HUES64 (cell line): ENCODE measurements around the gene FAM53A.

Source experiments
- H3K27ac ChIP-seq: 2 replicates; pipeline ENCODE4 v1.7.0; 2013; ENCODE audit warnings: low read depth, low read length, inconsistent platforms
- H3K27me3 ChIP-seq: 2 replicates; pipeline ENCODE4 v1.6.1; 2013; ENCODE audit warnings: mild to moderate bottlenecking, low read length; ENCODE audit not compliant: insufficient read depth
- H3K36me3 ChIP-seq: 2 replicates; pipeline ENCODE4 v1.6.1; 2013; ENCODE audit warnings: mild to moderate bottlenecking, low read length; ENCODE audit not compliant: insufficient read depth
- H3K4me1 ChIP-seq: 2 replicates; pipeline ENCODE4 v1.6.1; 2013; ENCODE audit warnings: mild to moderate bottlenecking, low read length, moderate library complexity; ENCODE audit not compliant: insufficient read depth
- H3K4me3 ChIP-seq: 2 replicates; pipeline ENCODE4 v1.5.1; 2013; ENCODE audit warnings: mild to moderate bottlenecking, low read length, moderate library complexity
- H3K9ac ChIP-seq: 2 replicates; pipeline ENCODE4 v1.6.1; 2013; ENCODE audit warnings: mild to moderate bottlenecking, low read depth, low read length
- H3K9me3 ChIP-seq: 2 replicates; pipeline ENCODE4 v1.6.1; 2013; ENCODE audit warnings: low read depth, low read length; ENCODE audit not compliant: insufficient read depth
- WGBS: fragments of 150-250, 120-280 bp; methylation state at CpG from one replicate; pipeline ENCODE4 v1.1.7; 2013; ENCODE audit warnings: missing lambda C conversion rate; 5-methylcytosine and 5-hydroxymethylcytosine counted together

Gene FAM53A

DNA sequence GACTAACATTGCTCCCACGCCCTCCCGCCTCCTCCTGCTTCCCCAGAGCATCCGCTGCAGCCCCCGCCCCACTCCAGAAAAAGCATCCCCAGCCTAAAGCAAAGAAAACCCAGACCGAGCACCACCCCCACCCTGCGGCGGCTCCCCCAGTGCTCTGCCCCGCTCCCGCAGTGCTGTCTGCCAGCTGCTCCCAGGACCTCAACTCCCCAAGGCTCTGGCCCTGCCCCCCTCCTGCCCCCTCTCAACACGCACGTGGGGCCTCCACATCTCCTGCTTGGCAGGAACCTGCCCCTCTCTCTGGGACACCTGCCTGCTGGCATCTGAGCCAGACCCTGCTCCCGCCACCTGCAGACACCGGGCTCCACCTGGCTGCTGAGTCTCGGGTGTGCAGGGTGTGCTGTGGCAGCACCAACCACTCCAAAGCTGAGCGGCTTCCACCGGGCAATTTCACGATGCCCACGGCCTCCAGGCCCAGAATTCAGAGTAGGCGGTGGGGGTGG, 79.4 kb downstream of the FAM53A start:
- no peak overlapping the region for H3K4me3 ChIP-seq
- no peak overlapping the region for H3K9ac ChIP-seq
- H3K36me3 ChIP-seq: no peaks in the 10 kb centered on the region
- H3K9me3 ChIP-seq: no peaks in the 10 kb centered on the region
- WGBS: 80% methylated on average over 19 of the region's 19 CpGs
- H3K4me1 ChIP-seq: no peaks in the 10 kb centered on the region
- H3K27ac ChIP-seq: no peak overlapping the region
- no peaks in the 10 kb centered on the region for H3K27me3 ChIP-seq

- H3K4me3 ChIP-seq: no peak overlapping the region
- no peaks in the 10 kb centered on the region for H3K9me3 ChIP-seq
- no peaks in the 10 kb centered on the region for H3K4me1 ChIP-seq
- H3K9ac ChIP-seq: no peak overlapping the region
- H3K27me3 ChIP-seq: no peaks in the 10 kb centered on the region
- WGBS: 87% methylated on average over 23 of the region's 23 CpGs
- no peaks in the 10 kb centered on the region for H3K36me3 ChIP-seq
- no peak overlapping the region for H3K27ac ChIP-seq
Observed at GRCh38 chr4:1604181-1604705, 79.9 kb downstream of the FAM53A start.

DNA sequence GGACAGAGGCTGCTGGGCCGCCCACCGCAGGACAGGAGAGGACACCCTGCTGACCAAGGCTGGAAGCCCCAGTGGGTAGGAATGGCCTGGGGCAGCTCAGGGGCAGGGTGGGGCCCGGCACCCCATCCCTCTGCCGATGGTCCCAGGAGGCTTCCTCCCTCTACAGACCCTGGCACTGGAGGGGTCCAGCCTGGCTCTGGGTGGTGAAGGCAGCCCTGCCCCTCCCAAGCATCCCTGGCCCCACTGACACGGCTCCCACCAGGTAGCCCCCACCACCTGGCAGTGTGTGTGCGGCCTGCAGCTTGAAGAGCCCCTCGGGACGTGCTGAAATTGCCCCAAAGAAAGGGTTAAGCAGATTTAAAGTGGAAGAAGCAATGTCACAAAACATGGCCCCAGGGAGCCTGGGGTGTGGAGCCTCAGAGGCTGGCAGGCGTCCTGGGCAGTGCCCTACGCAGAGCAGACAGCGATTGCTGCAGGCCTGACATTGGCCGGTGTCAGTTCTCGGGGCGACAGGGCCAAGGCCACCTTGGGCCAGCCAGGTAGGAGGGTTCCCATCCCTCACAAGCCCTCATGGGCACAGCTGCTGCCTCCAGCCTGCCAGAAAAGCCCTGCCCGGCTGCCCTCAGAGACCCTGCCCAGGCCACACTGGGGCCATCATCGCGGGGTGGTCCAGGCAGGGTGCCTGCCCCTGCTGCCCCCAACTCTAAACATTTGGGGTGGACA, 80.5 kb downstream of the FAM53A start:
- Histone ChIP-seq H3K4me1 (no peaks in the 10 kb centered on the region), H3K4me3 (no peak overlapping the region), H3K27ac (no peak overlapping the region), H3K36me3 (no peaks in the 10 kb centered on the region), H3K9ac (no peak overlapping the region), H3K9me3 (no peaks in the 10 kb centered on the region), H3K27me3 (no peaks in the 10 kb centered on the region)
- WGBS: 85% methylated on average over 17 of the region's 17 CpGs

GRCh38 chr4:1602655-1603412, 81.3 kb downstream of the FAM53A start:
- no peak overlapping the region for H3K9ac ChIP-seq

DNA sequence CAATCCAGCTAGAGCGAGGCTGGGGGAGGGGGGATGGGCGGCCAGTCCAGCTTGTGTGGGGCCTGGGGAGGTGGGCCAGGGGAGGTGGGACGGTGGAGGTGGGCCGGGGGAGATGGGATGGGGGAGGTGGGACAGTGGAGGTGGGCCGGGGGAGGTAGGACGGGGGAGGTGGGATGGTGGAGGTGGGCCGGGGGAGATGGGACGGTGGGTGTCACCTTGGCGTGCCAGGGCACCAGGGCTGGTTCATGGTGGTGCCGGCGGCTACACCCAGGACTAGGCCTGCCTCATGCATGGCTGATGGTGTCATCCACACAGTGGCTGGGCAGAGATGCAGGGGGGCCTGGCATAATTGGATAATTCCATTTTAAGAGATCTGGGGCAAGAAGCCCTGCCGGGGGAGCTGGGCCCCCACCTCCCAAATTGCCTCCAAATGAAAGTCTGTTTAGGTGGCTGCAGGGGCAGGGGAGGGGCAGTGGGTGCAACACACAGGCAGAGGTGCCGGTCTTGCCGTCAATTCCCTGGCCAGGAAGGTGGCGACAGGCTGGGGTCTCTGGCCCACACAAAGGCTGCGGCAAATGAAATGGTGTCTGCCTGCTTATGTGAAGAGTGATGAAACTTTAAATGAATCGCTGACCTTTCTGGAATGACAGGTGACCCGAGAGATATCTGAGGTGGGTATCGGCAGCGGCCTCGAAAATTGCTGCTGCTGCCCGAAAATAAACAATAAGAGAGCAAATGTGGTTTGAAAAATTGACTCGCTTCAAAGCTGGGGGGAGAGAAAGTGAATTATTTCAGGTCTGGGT, 82.1 kb downstream of the FAM53A start:
- no peaks in the 10 kb centered on the region for H3K4me1 ChIP-seq
- no peak overlapping the region for H3K4me3 ChIP-seq
- no peak overlapping the region for H3K9ac ChIP-seq
- no peaks in the 10 kb centered on the region for H3K27me3 ChIP-seq
- H3K27ac ChIP-seq: no peak overlapping the region
- H3K36me3 ChIP-seq: no peaks in the 10 kb centered on the region
- H3K9me3 ChIP-seq: no peaks in the 10 kb centered on the region
- 91% methylated on average over 23 of the region's 23 CpGs for WGBS

More at GRCh38 chr4:1602655-1603412, 81.3 kb downstream of the FAM53A start:
- H3K4me3 ChIP-seq: no peak overlapping the region
- no peak overlapping the region for H3K27ac ChIP-seq
- H3K9me3 ChIP-seq: no peaks in the 10 kb centered on the region
- no peaks in the 10 kb centered on the region for H3K36me3 ChIP-seq
- WGBS: 91% methylated on average over 43 of the region's 43 CpGs
- H3K4me1 ChIP-seq: no peaks in the 10 kb centered on the region
- H3K27me3 ChIP-seq: no peaks in the 10 kb centered on the region

- no peaks in the 10 kb centered on the region for H3K27me3 ChIP-seq
- no peaks in the 10 kb centered on the region for H3K36me3 ChIP-seq
- no peak overlapping the region for H3K27ac ChIP-seq
- H3K9ac ChIP-seq: no peak overlapping the region
- 93% methylated on average over 6 of the region's 6 CpGs for WGBS
- H3K9me3 ChIP-seq: no peaks in the 10 kb centered on the region
- H3K4me3 ChIP-seq: no peak overlapping the region
- no peaks in the 10 kb centered on the region for H3K4me1 ChIP-seq
Observed at GRCh38 chr4:1601533-1601835, 82.6 kb downstream of the FAM53A start.

- H3K4me3 ChIP-seq: no peak overlapping the region
- no peaks in the 10 kb centered on the region for H3K36me3 ChIP-seq
- no peaks in the 10 kb centered on the region for H3K27me3 ChIP-seq
- no peaks in the 10 kb centered on the region for H3K4me1 ChIP-seq
- no peak overlapping the region for H3K27ac ChIP-seq
- 91% methylated on average over 27 of the region's 27 CpGs for WGBS
- no peak overlapping the region for H3K9ac ChIP-seq
- H3K9me3 ChIP-seq: no peaks in the 10 kb centered on the region
Observed at GRCh38 chr4:1600811-1601532, 83.1 kb downstream of the FAM53A start.

DNA sequence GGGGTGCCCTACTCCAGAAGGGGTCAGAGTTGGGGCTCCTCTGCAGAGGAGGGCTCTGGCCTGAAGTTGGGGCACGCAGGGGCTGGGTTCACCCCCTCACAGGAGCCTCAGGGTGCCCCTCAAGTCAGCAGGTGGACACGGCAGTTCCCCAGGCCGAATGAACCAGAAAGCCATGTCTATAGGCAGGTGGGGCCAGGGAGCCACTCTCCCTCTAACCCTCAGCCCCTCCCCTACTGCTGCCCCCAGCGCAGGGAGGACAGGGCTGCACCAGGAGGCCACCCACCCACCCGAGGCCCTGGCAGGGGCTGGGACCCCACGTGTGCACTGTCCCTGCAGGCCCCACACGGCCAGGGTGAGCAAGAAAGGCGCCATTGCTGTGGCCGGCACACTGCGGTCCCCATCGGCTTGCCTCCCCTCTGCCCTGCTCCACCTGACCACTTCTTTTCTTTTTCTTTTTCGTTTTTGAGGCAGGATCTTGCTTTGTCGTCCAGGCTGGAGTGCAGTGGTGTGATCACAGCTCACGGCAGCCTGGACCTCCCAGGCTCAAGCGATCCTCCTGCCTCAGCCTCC, 83.8 kb downstream of the FAM53A start:
- no peaks in the 10 kb centered on the region for H3K4me1 ChIP-seq
- H3K4me3 ChIP-seq: no peak overlapping the region
- no peak overlapping the region for H3K27ac ChIP-seq
- no peaks in the 10 kb centered on the region for H3K36me3 ChIP-seq
- no peaks in the 10 kb centered on the region for H3K27me3 ChIP-seq
- H3K9me3 ChIP-seq: no peaks in the 10 kb centered on the region
- no peak overlapping the region for H3K9ac ChIP-seq
- 89% methylated on average over 15 of the region's 15 CpGs for WGBS

DNA sequence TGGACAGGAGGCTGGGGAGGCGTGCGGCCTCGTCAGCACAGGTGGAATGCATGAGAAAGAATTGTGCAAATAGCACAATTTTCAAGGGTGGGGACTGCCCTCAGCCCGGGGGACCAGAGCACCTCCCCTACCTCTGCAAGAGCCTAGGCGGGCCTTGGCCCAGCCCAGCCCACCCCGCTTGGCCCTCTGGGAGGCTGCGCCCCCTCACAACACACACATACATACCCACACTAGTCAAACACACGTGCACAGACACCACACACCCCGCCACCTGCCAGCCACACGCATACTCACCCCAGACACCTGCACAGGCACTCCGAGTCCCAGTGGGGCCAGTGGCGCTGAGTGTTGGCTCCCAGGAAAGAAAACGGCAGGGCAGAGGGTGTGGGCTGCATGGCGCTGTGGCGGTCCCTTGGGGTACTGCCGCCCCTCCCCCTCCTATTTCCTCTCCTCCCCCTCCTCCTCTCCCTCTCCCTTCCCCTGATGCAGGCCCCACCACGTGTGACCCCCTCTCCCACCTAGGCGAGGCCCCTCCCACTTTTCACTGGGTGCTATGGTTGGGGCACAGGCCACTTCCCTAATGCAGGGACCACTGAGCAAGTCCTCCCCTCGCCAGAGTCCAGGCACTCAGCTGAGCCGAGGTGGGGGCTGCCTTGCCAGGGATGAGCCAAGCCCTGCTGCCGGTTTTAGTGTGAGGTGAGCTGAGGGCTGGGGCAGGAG, 84.5 kb downstream of the FAM53A start:
- H3K36me3 ChIP-seq: no peaks in the 10 kb centered on the region
- WGBS: 82% methylated on average over 21 of the region's 21 CpGs
- no peak overlapping the region for H3K4me3 ChIP-seq
- no peaks in the 10 kb centered on the region for H3K27me3 ChIP-seq
- no peak overlapping the region for H3K9ac ChIP-seq
- no peak overlapping the region for H3K27ac ChIP-seq
- no peaks in the 10 kb centered on the region for H3K9me3 ChIP-seq
- no peaks in the 10 kb centered on the region for H3K4me1 ChIP-seq

DNA sequence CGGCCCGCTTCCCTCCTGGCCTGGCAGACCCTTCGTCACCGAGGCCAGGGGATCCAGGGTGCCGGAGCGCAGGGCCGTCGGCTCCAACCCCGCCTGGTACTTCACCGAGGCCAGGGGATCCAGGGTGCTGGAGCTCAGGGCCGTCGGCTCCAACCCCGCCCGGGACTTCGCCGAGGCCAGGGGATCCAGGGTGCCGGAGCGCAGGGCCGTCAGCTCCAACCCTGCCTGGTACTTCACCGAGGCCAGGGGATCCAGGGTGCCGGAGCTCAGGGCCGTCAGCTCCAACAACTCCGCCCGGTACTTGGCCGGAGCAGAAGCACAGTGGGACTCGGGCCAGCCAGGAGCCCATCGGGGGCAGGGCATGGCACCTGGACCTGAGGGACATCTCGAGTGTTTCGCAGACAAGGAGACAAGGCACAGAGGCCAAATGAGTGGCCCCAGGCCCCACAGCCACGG, 85.1 kb downstream of the FAM53A start:
- Histone ChIP-seq H3K4me3 (no peak overlapping the region), H3K27ac (no peak overlapping the region), H3K9ac (no peak overlapping the region), H3K9me3 (no peaks in the 10 kb centered on the region), H3K36me3 (no peaks in the 10 kb centered on the region), H3K27me3 (no peaks in the 10 kb centered on the region), H3K4me1 (no peaks in the 10 kb centered on the region)
- 89% methylated on average over 30 of the region's 30 CpGs for WGBS
